SK-N-SH treated with all-trans-retinoic acid at 6 μM for 48 hours (cell line): ENCODE results near the gene PSMC3IP.

ENCODE experiments used
- CREB5 ChIP-seq: fragments of 250-450 bp; sonication (Bioruptor Pico); IDR thresholded peaks from 2 replicates; pipeline ENCODE4 v1.5.1; 2020; ENCODE audit warnings: low read depth, mild to moderate bottlenecking, moderate library complexity
- ESRRG ChIP-seq: fragments of 250-450 bp; sonication (Bioruptor Pico); IDR thresholded peaks from 2 replicates; pipeline ENCODE4 v1.6.1; 2021; ENCODE audit warnings: mild to moderate bottlenecking
- OSR1 ChIP-seq: fragments of 250-450 bp; sonication (Bioruptor Pico); IDR thresholded peaks from 2 replicates; pipeline ENCODE4 v1.8.0; 2022; ENCODE audit warnings: moderate library complexity, mild to moderate bottlenecking, inconsistent platforms
- PATZ1 ChIP-seq: fragments of 250-450 bp; sonication (Bioruptor Pico); IDR thresholded peaks from 2 replicates; pipeline ENCODE4 v1.8.0; 2020; ENCODE audit warnings: mild to moderate bottlenecking, moderate library complexity, borderline replicate concordance
- RARB ChIP-seq: fragments of 250-450 bp; sonication (Bioruptor Pico); IDR thresholded peaks from 2 replicates; pipeline ENCODE4 v1.8.0; 2021; ENCODE audit warnings: mild to moderate bottlenecking, moderate library complexity
- TOX ChIP-seq: fragments of 250-450 bp; sonication (Bioruptor Pico); IDR thresholded peaks from 2 replicates; pipeline ENCODE4 v1.8.0; 2021; ENCODE audit warnings: mild to moderate bottlenecking, moderate library complexity, borderline replicate concordance
- ZNF565 ChIP-seq: fragments of 450-650 bp; formaldehyde crosslinking; conservative IDR thresholded peaks from 2 replicates; pipeline ENCODE4 v1.5.0; 2020; ENCODE audit warnings: low read depth, mild to moderate bottlenecking, moderate library complexity
- ZNF8 ChIP-seq: fragments of 450-650 bp; formaldehyde crosslinking; IDR thresholded peaks from 2 replicates; pipeline ENCODE4 v1.5.0; 2020; ENCODE audit warnings: mild to moderate bottlenecking, moderate library complexity

- TF ChIP-seq PATZ1 (CRISPR knock-in tag) (no peak), RARB (CRISPR knock-in tag) (no peak), CREB5 (CRISPR knock-in tag) (no peak), ZNF8 (CRISPR knock-in tag) (no peak), ZNF565 (CRISPR knock-in tag) (no peak), TOX (CRISPR knock-in tag) (no peak), OSR1 (CRISPR knock-in tag) (no peak), ESRRG (CRISPR knock-in tag) (no peak)
Measured at GRCh38 chr17:42584880-42585279, 7.4 kb upstream of the PSMC3IP start.
